LNCAP (cell line): Measurements from ENCODE around the gene TNFSF13.

Source experiments
- TF ChIP-seq, protein P1 (sequence below): fragments of 450-650 bp; IDR thresholded peaks from 2 replicates; pipeline ENCODE4 v1.5.1; 2017; ENCODE audit warnings: mild to moderate bottlenecking

The TNFSF13 gene, protein sequence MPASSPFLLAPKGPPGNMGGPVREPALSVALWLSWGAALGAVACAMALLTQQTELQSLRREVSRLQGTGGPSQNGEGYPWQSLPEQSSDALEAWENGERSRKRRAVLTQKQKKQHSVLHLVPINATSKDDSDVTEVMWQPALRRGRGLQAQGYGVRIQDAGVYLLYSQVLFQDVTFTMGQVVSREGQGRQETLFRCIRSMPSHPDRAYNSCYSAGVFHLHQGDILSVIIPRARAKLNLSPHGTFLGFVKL

DNA sequence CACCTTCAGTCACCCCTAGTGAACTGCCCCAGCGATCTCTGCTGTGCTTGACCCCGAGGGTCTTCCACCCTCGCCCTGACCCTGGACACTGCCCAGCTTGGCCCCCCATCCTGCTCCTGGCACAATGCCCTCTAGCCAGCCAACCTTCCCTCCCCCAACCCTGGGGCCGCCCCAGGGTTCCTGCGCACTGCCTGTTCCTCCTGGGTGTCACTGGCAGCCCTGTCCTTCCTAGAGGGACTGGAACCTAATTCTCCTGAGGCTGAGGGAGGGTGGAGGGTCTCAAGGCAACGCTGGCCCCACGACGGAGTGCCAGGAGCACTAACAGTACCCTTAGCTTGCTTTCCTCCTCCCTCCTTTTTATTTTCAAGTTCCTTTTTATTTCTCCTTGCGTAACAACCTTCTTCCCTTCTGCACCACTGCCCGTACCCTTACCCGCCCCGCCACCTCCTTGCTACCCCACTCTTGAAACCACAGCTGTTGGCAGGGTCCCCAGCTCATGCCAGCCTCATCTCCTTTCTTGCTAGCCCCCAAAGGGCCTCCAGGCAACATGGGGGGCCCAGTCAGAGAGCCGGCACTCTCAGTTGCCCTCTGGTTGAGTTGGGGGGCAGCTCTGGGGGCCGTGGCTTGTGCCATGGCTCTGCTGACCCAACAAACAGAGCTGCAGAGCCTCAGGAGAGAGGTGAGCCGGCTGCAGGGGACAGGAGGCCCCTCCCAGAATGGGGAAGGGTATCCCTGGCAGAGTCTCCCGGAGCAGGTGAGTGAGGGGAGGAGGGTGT is at the start of gene TNFSF13:
Gene TNFSF13 (plus strand): TSS at position 207 of the 776 bp plus-strand sequence. CDS start 290 bp downstream, at position 497.
- TF ChIP-seq, protein P1, sequence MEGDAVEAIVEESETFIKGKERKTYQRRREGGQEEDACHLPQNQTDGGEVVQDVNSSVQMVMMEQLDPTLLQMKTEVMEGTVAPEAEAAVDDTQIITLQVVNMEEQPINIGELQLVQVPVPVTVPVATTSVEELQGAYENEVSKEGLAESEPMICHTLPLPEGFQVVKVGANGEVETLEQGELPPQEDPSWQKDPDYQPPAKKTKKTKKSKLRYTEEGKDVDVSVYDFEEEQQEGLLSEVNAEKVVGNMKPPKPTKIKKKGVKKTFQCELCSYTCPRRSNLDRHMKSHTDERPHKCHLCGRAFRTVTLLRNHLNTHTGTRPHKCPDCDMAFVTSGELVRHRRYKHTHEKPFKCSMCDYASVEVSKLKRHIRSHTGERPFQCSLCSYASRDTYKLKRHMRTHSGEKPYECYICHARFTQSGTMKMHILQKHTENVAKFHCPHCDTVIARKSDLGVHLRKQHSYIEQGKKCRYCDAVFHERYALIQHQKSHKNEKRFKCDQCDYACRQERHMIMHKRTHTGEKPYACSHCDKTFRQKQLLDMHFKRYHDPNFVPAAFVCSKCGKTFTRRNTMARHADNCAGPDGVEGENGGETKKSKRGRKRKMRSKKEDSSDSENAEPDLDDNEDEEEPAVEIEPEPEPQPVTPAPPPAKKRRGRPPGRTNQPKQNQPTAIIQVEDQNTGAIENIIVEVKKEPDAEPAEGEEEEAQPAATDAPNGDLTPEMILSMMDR: no peak

DNA sequence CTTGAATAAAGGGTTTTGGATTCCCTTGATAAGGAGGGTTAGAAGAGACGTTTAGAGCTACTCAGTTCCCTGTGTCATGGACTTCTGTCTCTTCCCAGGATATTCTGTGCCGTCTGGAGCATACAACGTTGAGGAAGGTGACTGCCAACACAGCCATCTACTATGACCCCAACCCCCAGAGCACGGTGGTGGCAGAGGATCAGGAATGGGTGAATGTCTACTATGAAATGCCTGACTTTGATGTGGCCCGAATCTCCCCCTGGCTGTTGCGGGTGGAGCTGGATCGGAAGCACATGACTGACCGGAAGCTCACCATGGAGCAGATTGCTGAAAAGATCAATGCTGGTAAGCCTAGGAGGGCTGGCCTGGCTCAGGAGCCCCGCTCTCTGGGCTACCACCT is 49.7 kb upstream of the TNFSF13 start:
- TF ChIP-seq, protein P1: no peak

DNA sequence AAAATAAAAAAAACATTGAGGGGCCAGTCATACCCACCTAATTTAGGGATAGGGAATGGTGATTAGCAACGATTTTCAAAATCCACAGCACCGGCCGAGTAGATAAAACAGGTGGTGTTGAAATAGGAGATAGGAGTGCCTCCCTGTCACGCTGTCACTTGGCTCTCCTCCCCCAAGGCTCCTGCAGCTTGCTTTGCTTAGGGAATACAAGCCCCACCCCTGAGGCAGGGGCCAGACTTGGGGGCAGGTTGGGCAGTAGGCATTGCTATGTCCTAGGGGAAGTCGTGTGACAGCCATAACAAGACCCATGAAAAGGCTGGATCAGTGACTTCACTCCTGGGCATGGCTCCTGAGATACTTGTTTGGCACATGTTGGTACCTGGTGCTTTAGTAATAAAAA is 48.6 kb upstream of the TNFSF13 start:
- TF ChIP-seq, protein P1: no peak

DNA sequence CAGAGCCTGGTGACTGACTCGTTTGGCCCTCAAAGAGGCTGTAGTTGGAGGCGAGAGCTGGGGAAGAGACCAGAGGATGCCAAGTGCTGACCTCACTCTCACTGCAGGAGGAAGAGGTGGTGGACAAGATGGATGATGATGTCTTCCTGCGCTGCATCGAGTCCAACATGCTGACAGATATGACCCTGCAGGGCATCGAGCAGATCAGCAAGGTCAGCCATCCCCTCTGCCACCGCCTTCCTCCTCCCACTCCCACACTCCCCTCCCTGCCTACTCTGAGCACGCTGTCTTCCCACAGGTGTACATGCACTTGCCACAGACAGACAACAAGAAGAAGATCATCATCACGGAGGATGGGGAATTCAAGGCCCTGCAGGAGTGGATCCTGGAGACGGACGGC is 47.4 kb upstream of the TNFSF13 start:
- TF ChIP-seq, protein P1: no peak

DNA sequence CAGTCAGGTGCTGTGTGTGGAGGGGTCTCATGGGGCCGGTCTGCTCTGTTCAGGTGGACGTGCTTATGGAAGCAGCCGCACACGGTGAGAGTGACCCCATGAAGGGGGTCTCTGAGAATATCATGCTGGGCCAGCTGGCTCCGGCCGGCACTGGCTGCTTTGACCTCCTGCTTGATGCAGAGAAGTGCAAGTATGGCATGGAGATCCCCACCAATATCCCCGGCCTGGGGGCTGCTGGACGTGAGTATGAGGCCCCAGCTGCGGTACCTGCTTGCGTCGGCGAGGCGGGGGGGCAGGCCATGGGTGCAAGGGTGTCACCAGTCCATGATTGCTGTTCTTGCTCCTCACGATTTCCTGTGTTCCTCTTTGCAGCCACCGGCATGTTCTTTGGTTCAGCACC is 46.4 kb upstream of the TNFSF13 start:
- TF ChIP-seq, protein P1: no peak

DNA sequence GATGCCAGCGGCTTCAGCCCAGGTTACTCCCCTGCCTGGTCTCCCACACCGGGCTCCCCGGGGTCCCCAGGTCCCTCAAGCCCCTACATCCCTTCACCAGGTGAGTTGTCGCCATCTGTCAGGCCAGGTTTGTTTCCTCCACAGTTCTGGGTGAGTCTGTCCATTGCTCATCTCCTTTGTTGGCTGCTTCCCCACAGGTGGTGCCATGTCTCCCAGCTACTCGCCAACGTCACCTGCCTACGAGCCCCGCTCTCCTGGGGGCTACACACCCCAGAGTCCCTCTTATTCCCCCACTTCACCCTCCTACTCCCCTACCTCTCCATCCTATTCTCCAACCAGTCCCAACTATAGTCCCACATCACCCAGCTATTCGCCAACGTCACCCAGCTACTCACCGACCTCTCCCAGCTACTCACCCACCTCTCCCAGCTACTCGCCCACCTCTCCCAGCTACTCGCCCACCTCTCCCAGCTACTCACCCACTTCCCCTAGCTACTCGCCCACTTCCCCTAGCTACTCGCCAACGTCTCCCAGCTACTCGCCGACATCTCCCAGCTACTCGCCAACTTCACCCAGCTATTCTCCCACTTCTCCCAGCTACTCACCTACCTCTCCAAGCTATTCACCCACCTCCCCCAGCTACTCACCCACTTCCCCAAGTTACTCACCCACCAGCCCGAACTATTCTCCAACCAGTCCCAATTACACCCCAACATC is 45.6 kb upstream of the TNFSF13 start:
- TF ChIP-seq, protein P1: no peak

DNA sequence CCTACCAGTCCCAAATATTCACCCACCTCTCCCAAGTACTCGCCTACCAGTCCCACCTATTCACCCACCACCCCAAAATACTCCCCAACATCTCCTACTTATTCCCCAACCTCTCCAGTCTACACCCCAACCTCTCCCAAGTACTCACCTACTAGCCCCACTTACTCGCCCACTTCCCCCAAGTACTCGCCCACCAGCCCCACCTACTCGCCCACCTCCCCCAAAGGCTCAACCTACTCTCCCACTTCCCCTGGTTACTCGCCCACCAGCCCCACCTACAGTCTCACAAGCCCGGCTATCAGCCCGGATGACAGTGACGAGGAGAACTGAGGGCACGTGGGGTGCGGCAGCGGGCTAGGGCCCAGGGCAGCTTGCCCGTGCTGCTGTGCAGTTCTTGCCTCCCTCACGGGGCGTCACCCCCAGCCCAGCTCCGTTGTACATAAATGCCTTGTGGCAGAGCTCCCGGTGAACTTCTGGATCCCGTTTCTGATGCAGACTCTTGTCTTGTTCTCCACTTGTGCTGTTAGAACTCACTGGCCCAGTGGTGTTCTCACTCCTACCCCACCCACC is 44.6 kb upstream of the TNFSF13 start:
- TF ChIP-seq, protein P1: no peak
